HepG2 (cell line): ENCODE results near the gene PRDX2. TPM values are rescaled to one million over a fixed set of nuclear protein-coding genes. Genes with fewer than 3 reads are reported as not detected.
A peak's percentile ranks its signal among the peaks of the same experiment; 100 is the strongest.

Experiments used
- ATAD3A ChIP-seq: sonication (generic); formaldehyde crosslinking; IDR thresholded peaks from 2 replicates; pipeline ENCODE4 v1.4.0; 2020; ENCODE audit warnings: missing genetic modification reagents
- ESRRA ChIP-seq: sonication (generic); formaldehyde crosslinking; IDR thresholded peaks from 2 replicates; pipeline ENCODE4 v1.5.1; 2020; ENCODE audit warnings: mild to moderate bottlenecking, low read depth, missing genetic modification reagents
- FOXA1 ChIP-seq, 2 experiments: fragments of 450-650 bp in 1 of 2; sonication (generic) in 1 of 2; formaldehyde crosslinking in 1 of 2; IDR thresholded peaks; 2 replicates each; pipeline versions ENCODE4 v1.4.0 to v1.6.1; 2016 to 2020; ENCODE audit warnings: missing genetic modification reagents in 1 of 2
- HNF4A ChIP-seq: sonication (generic); formaldehyde crosslinking; IDR thresholded peaks from 2 replicates; pipeline ENCODE4 v1.4.0; 2020; ENCODE audit warnings: missing genetic modification reagents
- PITX1 ChIP-seq: sonication (generic); formaldehyde crosslinking; IDR thresholded peaks from 2 replicates; pipeline ENCODE4 v1.5.1; 2020; ENCODE audit warnings: mild to moderate bottlenecking, missing genetic modification reagents
- SRSF9 ChIP-seq: fragments of 200-400 bp; formaldehyde crosslinking; IDR thresholded peaks from 2 replicates; pipeline ENCODE4 v1.6.1; 2018; ENCODE audit warnings: borderline replicate concordance, mild to moderate bottlenecking, low read depth, low read length; ENCODE audit not compliant: insufficient read depth, poor library complexity, severe bottlenecking
- TBP ChIP-seq: sonication (generic); formaldehyde crosslinking; IDR thresholded peaks from 2 replicates; pipeline ENCODE4 v1.5.0; 2020; ENCODE audit warnings: missing genetic modification reagents
- ZNF296 ChIP-seq: sonication (generic); formaldehyde crosslinking; conservative IDR thresholded peaks from 2 replicates; pipeline ENCODE4 v1.5.0; 2020; ENCODE audit warnings: mild to moderate bottlenecking, missing genetic modification reagents
- ZNF451 ChIP-seq: sonication (generic); formaldehyde crosslinking; IDR thresholded peaks from 2 replicates; pipeline ENCODE4 v1.5.0; 2020; ENCODE audit warnings: mild to moderate bottlenecking, missing genetic modification reagents
- ZNF850 ChIP-seq: sonication (generic); formaldehyde crosslinking; conservative IDR thresholded peaks from 2 replicates; pipeline ENCODE4 v1.9.0; 2021; ENCODE audit warnings: mild to moderate bottlenecking, missing genetic modification reagents
- polyA plus RNA-seq, 8 experiments: library from polyadenylated mRNA; depleted of rRNA in 3 of 8; stranded (reverse) in 7 of 8; unstranded in 1 of 8; fragments of >200 nt; fragmentation: Illumina TruSeq in 4 of 8; extraction: Trizol in 4 of 8; gene quantifications; 2 replicates each; pipeline versions ENCODE4 v1.2.1 to v1.2.3, GENCODE V29; 2011 to 2016; ENCODE audit warnings: low read depth in 4 of 8, missing spikeins in 1 of 8, mixed read lengths in 1 of 8; ENCODE audit not compliant: insufficient read depth in 1 of 8
- total RNA-seq, 5 experiments: library from RNA; depleted of rRNA; stranded (reverse); fragments of >200 nt; fragmentation: Illumina TruSeq; extraction: Trizol; gene quantifications; 2 replicates each; pipeline ENCODE4 v1.2.3, GENCODE V29; 2016; ENCODE audit warnings: low read depth in 1 of 5
- TF ChIP-seq, protein P1 (sequence below): sonication (generic); formaldehyde crosslinking; IDR thresholded peaks from 2 replicates; pipeline ENCODE4 v1.8.0; 2022; ENCODE audit warnings: mild to moderate bottlenecking, missing genetic modification reagents, borderline replicate concordance
- TF ChIP-seq, protein P2 (sequence below): sonication (generic); formaldehyde crosslinking; IDR thresholded peaks from 2 replicates; pipeline ENCODE4 v1.4.0; 2020; ENCODE audit warnings: missing genetic modification reagents
- TF ChIP-seq, protein P3 (sequence below): sonication (generic); formaldehyde crosslinking; IDR thresholded peaks from 2 replicates; pipeline ENCODE4 v1.8.1; 2023; ENCODE audit warnings: mild to moderate bottlenecking, missing genetic modification reagents
- TF ChIP-seq, protein P4 (sequence below): sonication (generic); formaldehyde crosslinking; IDR thresholded peaks from 2 replicates; pipeline ENCODE4 v1.8.0; 2022; ENCODE audit warnings: mild to moderate bottlenecking, missing genetic modification reagents
- TF ChIP-seq, protein P5 (sequence below): IDR thresholded peaks from 2 replicates; pipeline ENCODE4 v1.6.1; 2016; ENCODE audit warnings: missing genetic modification reagents, missing compliant biosample characterization
- TF ChIP-seq, protein P6 (sequence below): sonication (generic); formaldehyde crosslinking; IDR thresholded peaks from 2 replicates; pipeline ENCODE4 v1.8.0; 2022; ENCODE audit warnings: missing genetic modification reagents, mild to moderate bottlenecking, inconsistent platforms, borderline replicate concordance

The PRDX2 gene
- total and polyA plus RNA-seq, 2 of the 13 experiments (the other 11 are each of a cell fraction or from before 2014, with no cell fraction given): 218 to 381 TPM

DNA sequence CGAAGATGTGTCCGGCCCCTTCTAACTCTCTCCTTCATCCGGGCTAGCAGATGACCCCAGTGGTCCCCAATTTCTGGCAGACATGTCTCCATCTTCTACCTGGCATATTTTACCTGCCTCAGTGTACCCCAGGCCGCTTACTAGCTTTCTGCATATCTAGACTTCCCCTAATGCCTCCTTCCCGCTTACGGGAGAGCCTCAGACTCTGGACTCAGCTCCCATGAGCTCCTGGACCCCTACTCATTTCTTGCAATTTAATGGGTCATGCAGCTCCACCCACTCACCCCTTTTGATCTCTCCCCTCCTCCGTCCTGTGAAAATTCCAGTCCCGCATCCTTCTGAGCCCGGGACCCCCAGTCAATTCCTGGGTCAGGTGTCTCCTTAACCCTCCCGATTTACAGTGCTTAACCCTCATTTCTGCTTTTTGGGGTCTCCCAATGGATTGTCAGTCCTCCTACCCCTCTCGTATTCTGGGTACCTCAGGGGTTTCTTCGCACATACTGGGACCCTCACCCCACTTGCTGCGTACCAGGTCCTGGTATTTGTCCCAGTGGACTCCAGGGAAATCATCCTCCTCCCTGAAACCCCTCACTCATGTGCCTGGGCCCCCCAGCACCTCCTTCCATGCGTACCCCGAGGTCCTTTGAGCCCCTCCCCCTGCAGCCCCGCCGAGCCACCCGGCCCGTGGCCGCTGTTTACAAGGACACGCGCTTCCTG, 10.8 kb downstream of the PRDX2 start (continued):
- TF ChIP-seq HNF4A (CRISPR knock-in tag) (no peak), ZNF451 (CRISPR knock-in tag) (no peak), TBP (CRISPR knock-in tag) (no peak), FOXA1 (IDR thresholded peaks at IDR 0.05) (no peak), FOXA1 (CRISPR knock-in tag; IDR thresholded peaks at IDR 0.05) (peak; percentile 97), ATAD3A (CRISPR knock-in tag) (no peak), PITX1 (CRISPR knock-in tag) (no peak), ZNF296 (no peak), ZNF850 (CRISPR knock-in tag) (no peak), SRSF9 (no peak), ESRRA (CRISPR knock-in tag) (no peak)
- TF ChIP-seq, protein P1, sequence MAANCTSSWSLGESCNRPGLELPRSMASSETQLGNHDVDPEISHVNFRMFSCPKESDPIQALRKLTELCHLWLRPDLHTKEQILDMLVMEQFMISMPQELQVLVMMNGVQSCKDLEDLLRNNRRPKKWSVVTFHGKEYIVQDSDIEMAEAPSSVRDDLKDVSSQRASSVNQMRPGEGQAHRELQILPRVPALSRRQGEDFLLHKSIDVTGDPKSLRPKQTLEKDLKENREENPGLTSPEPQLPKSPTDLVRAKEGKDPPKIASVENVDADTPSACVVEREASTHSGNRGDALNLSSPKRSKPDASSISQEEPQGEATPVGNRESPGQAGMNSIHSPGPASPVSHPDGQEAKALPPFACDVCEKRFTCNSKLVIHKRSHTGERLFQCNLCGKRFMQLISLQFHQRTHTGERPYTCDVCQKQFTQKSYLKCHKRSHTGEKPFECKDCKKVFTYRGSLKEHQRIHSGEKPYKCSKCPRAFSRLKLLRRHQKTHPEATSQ (CRISPR knock-in tag): 0 out of 2 replicates have a peak, but pooled peaks have one; percentile 41
- TF ChIP-seq, protein P2, sequence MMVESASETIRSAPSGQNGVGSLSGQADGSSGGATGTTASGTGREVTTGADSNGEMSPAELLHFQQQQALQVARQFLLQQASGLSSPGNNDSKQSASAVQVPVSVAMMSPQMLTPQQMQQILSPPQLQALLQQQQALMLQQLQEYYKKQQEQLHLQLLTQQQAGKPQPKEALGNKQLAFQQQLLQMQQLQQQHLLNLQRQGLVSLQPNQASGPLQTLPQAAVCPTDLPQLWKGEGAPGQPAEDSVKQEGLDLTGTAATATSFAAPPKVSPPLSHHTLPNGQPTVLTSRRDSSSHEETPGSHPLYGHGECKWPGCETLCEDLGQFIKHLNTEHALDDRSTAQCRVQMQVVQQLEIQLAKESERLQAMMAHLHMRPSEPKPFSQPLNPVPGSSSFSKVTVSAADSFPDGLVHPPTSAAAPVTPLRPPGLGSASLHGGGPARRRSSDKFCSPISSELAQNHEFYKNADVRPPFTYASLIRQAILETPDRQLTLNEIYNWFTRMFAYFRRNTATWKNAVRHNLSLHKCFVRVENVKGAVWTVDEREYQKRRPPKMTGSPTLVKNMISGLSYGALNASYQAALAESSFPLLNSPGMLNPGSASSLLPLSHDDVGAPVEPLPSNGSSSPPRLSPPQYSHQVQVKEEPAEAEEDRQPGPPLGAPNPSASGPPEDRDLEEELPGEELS (CRISPR knock-in tag): 0 out of 2 replicates have a peak, but pooled peaks have one; percentile 92
- TF ChIP-seq, protein P3, sequence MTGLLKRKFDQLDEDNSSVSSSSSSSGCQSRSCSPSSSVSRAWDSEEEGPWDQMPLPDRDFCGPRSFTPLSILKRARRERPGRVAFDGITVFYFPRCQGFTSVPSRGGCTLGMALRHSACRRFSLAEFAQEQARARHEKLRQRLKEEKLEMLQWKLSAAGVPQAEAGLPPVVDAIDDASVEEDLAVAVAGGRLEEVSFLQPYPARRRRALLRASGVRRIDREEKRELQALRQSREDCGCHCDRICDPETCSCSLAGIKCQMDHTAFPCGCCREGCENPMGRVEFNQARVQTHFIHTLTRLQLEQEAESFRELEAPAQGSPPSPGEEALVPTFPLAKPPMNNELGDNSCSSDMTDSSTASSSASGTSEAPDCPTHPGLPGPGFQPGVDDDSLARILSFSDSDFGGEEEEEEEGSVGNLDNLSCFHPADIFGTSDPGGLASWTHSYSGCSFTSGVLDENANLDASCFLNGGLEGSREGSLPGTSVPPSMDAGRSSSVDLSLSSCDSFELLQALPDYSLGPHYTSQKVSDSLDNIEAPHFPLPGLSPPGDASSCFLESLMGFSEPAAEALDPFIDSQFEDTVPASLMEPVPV (CRISPR knock-in tag): 0 out of 2 replicates have a peak, but pooled peaks have one; percentile 16
- TF ChIP-seq, protein P4, sequence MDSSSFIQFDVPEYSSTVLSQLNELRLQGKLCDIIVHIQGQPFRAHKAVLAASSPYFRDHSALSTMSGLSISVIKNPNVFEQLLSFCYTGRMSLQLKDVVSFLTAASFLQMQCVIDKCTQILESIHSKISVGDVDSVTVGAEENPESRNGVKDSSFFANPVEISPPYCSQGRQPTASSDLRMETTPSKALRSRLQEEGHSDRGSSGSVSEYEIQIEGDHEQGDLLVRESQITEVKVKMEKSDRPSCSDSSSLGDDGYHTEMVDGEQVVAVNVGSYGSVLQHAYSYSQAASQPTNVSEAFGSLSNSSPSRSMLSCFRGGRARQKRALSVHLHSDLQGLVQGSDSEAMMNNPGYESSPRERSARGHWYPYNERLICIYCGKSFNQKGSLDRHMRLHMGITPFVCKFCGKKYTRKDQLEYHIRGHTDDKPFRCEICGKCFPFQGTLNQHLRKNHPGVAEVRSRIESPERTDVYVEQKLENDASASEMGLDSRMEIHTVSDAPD (CRISPR knock-in tag): 0 out of 2 replicates have a peak, but pooled peaks have one; percentile 40
- TF ChIP-seq, protein P5, sequence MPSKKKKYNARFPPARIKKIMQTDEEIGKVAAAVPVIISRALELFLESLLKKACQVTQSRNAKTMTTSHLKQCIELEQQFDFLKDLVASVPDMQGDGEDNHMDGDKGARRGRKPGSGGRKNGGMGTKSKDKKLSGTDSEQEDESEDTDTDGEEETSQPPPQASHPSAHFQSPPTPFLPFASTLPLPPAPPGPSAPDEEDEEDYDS (CRISPR knock-in tag): no peak
- TF ChIP-seq, protein P6, sequence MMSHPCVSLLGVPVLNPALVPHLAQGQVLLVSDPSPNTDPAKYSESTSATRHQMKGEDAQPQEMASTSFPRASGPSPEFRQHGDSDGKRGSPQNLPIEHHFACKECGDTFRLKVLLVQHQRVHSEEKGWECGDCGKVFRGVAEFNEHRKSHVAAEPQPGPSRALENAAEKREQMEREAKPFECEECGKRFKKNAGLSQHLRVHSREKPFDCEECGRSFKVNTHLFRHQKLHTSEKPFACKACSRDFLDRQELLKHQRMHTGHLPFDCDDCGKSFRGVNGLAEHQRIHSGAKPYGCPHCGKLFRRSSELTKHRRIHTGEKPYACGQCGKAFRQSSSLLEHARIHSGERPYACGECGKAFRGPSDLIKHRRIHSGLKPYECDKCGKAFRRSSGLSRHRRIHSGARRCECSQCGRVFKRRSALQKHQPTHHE: no peak
